Measurements from ENCODE around the gene DHTKD1.
A peak's percentile ranks its signal among the peaks of the same experiment; 100 is the strongest.

DHTKD1 gene

DNA sequence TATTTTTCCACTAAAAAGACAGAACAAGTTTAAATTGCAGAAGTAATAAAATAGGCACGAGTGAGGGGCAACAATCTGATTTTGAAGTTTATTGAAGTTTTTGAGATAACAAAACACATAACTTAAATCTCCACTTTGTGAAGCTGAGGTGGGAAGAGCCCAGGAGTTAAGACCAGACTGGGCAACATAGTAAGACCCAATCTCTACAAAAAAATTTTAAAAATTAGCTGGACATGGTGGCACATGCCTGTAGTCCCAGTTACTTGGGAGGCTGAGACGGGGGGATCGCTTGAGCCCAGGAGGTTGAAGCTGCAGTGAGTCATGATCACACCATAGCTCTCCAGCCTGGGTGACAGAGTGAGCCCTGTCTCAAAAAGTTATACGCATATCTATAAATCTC, 37.4 kb upstream of the DHTKD1 start:
- H3K4me3 ChIP-seq (ENCODE audit: control insufficient read depth, low read depth, low read length), result no peak overlapping the region
- no peak for DNase-seq (ENCODE audit: low read depth)
- TF ChIP-seq, protein P1, sequence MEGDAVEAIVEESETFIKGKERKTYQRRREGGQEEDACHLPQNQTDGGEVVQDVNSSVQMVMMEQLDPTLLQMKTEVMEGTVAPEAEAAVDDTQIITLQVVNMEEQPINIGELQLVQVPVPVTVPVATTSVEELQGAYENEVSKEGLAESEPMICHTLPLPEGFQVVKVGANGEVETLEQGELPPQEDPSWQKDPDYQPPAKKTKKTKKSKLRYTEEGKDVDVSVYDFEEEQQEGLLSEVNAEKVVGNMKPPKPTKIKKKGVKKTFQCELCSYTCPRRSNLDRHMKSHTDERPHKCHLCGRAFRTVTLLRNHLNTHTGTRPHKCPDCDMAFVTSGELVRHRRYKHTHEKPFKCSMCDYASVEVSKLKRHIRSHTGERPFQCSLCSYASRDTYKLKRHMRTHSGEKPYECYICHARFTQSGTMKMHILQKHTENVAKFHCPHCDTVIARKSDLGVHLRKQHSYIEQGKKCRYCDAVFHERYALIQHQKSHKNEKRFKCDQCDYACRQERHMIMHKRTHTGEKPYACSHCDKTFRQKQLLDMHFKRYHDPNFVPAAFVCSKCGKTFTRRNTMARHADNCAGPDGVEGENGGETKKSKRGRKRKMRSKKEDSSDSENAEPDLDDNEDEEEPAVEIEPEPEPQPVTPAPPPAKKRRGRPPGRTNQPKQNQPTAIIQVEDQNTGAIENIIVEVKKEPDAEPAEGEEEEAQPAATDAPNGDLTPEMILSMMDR (conservative IDR thresholded peaks at IDR 0.05; ENCODE audit: control insufficient read depth, insufficient read depth, low read depth, low read length), result no peak

DNA sequence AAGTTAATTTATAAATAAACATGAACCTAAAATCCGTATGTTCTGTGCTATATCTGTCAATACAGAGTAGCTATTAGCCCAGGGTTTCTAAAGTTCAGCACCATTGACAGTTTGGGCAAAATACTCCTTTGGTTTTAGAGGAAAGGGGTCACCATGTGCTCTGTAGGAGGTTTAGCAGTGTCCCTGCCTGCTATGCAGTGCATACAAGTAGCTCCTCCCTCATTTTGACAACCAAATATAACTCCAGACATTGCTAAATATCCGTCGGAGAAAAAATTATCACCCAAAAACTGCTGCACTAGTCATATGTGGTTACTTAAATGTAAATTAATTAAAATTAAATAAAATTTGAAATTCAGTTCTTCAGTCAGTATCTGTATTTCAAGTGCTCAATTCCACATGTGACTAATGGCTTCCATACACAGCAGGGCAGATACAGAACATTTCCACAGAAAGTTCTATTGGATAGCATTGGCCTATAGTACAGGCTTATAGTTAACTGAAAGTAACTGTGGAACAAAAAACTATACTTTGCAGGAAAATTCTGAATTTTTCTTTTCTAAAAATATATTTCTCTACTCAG, 32.6 kb upstream of the DHTKD1 start:
- H3K4me3 ChIP-seq (ENCODE audit: control insufficient read depth, low read depth, low read length), result no peak overlapping the region
- TF ChIP-seq, protein P1 (conservative IDR thresholded peaks at IDR 0.05; ENCODE audit: control insufficient read depth, insufficient read depth, low read depth, low read length), result no peak
- DNase-seq (ENCODE audit: low read depth), result no peak

DNA sequence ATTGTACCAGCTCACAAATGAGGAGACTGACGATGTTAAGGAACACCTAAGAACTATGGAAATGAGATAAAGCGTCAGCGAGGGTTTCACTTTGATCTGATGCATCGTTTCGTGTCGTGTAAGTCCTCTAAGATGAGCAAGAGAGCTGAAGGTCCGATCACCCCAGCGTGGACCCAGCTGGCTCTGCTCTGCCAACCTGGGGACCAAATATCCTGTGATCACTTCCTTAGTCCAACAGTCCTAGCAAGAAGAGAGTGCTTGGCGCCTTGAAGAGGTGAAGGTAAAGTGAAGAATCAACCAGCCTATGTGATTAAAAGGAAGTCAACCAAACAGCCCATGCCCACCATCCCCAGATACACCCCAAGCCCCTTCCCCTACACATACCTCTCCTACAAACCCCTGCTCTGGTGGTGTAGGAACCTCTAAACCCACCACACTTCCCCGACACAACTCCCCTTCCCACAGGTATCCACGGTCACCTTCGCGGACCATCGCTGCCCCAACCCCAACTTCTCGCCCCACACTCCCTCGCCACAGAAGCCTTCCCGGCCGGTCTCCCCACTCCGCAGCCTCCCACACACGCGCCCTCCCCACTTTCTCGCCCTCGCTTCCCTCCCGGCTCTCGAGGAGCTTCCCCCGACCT, 26.9 kb upstream of the DHTKD1 start:
- TF ChIP-seq, protein P1 (conservative IDR thresholded peaks at IDR 0.05; ENCODE audit: control insufficient read depth, insufficient read depth, low read depth, low read length), result no peak
- peak; percentile 42 for DNase-seq (ENCODE audit: low read depth)
- peak overlapping the region; percentile 93 for H3K4me3 ChIP-seq (ENCODE audit: control insufficient read depth, low read depth, low read length)

DNA sequence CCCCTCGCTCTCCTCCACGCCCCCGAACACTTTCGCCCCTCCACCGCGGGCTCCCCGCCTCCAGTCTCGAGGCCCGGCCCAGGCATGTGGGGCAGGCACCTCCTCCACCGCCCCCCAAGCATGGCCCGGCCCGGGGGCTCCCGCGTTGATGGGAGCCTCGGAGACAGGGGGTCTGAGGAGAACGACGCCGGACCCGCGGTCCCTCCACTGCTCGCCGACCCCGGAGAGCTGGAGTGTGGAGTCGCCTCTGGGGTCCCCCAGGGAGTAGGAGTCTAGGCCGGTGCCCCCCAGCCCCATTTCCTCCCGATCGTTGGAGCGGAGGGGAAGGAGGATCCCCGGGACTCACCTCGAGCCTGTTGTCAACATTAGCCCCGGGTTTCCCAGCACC, 26.4 kb upstream of the DHTKD1 start:
- TF ChIP-seq, protein P1 (conservative IDR thresholded peaks at IDR 0.05; ENCODE audit: control insufficient read depth, insufficient read depth, low read depth, low read length), result no peak
- peak; percentile 7 for DNase-seq (ENCODE audit: low read depth)
- peak overlapping the region; percentile 93 for H3K4me3 ChIP-seq (ENCODE audit: control insufficient read depth, low read depth, low read length)

DNA sequence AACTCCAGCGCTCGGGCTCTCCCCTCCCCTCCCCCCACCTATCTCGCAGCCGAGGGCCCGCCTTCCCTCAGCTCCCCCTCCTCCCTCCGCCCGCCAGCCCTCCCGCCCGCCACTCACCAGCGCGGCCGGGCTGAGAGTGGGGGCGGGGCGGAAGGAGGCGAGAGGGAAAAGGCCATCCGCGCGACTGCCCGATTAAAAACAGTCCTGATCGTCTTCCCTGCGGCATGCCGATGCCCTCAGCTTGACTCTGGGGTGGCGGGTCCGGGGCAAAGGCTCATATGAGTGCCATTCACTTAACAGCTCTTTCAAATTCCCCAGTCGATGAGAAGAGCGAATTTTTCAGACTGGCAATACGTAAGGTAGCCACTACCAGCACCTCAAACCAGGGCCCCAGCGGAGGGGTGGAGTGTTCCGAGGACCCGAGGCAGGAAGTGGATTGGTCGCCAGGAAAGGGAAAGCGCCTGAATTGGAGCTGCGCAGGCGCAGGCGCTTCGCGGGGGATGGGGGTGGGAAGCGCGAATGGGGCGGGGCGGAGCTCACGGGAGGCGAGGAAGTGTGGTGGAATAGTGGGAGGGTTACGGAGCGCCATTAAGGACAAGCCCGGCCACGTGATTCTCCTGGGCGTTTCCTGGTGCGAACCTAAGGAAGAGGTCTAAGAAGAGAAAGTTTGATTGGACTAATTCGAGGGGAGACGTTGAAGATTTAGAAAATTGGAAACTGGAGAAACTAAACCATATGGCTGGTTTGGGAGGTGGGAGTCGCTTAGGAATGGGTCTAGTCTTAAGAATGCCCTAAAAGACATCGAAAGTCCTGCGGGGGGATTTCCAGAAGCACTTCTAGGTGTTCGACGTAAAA, 25.7 kb upstream of the DHTKD1 start, which contains the start of gene UPF2:
Gene UPF2, minus strand, starts transcription at position 13 of the 855 bp plus-strand sequence. CDS start 7,386 bp downstream, outside the sequence.
- TF ChIP-seq, protein P1 (conservative IDR thresholded peaks at IDR 0.05; ENCODE audit: control insufficient read depth, insufficient read depth, low read depth, low read length), result no peak
- DNase-seq (ENCODE audit: low read depth), result peak; percentile 98
- H3K4me3 ChIP-seq (ENCODE audit: control insufficient read depth, low read depth, low read length), result peak within 1 kb of the TSS; percentile 93

DNA sequence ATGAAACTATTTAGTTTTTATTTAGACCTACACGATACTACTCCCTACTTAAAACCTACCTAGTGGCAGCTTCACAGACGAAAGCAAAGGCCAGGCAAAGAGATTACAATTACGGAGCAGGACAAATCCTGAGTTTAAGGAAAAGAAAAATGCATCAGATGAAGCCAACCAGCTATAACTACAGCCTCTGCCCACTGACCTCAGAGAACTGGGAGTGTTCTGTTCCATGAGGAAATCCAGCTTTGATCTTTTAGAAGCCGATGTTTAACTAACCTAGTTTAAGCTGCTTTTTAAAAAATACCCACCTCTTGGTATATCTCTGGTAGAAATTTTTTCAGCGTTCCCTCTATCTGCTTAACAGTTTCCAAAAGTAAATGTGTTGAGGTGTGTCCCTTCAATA, 23.2 kb upstream of the DHTKD1 start:
- no peak overlapping the region for H3K4me3 ChIP-seq (ENCODE audit: control insufficient read depth, low read depth, low read length)
- TF ChIP-seq, protein P1 (conservative IDR thresholded peaks at IDR 0.05; ENCODE audit: control insufficient read depth, insufficient read depth, low read depth, low read length), result no peak
- no peak for DNase-seq (ENCODE audit: low read depth)

All from fibroblast of mammary gland (primary cell).